HG03159 (cell line): ENCODE results near the gene TM2D3.

Experiments
- ATAC-seq: cut with Tn5 transposase; IDR thresholded peaks from one replicate; pipeline ENCODE4 v1.9.1; 2021; ENCODE audit warnings: mild to moderate bottlenecking, moderate library complexity; ENCODE audit not compliant: unreplicated experiment

Gene TM2D3

DNA sequence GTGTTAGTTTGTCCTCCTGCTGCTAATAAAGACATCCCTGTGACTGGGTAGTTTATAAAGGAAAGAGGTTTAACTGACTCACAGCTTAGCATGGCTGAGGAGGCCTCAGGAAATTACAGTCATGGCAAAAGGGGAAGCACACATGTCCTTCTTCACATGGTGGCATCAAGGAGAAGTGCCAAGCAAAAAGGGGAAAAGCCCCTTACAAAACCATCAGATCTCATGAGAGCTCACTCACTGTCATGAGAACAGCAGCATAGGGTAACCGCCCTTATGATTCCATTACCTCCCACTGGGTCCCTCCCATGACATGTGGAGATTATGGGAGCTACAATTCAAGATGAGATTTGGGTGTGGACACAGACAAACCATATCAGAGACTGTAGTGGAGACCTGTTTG, 27.0 kb downstream of the TM2D3 start:
- ATAC-seq = no peak

- ATAC-seq = no peak
Measured at GRCh38 chr15:101623367-101624304, 28.5 kb downstream of the TM2D3 start.

DNA sequence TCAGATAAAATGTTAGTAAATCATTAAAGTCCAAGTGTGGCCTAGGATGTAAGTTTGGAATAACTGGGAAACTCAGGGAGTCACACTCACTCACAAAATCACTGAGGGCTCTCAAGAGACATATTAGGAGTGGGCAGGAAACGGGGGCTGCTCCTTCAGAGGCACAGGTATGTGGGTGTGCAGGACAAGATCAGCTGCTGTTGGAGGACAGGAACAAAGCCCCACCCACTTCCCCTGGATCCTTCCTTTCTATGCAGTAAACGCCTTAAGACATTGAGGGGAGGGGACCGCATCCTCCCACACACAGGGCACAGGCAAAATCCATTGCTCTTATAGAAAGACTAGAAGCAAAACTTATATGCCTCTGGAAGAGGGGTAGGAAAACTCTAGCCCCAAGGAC, 30.2 kb downstream of the TM2D3 start:
- ATAC-seq = no peak

- ATAC-seq = no peak
Measured at GRCh38 chr15:101620671-101621070, 31.5 kb downstream of the TM2D3 start.

DNA sequence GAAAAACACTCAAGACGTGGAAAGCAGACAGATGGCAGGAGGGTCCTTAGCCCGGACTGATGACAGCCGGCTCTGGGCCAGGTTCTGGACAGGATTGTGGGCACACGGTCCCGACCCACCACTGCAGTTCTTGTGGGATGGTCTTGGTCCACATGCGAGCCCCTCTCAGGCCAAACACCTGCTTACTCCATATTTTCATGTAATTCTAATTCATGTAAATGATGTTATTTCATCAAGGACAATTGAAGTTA, 32.6 kb downstream of the TM2D3 start:
- ATAC-seq = no peak

DNA sequence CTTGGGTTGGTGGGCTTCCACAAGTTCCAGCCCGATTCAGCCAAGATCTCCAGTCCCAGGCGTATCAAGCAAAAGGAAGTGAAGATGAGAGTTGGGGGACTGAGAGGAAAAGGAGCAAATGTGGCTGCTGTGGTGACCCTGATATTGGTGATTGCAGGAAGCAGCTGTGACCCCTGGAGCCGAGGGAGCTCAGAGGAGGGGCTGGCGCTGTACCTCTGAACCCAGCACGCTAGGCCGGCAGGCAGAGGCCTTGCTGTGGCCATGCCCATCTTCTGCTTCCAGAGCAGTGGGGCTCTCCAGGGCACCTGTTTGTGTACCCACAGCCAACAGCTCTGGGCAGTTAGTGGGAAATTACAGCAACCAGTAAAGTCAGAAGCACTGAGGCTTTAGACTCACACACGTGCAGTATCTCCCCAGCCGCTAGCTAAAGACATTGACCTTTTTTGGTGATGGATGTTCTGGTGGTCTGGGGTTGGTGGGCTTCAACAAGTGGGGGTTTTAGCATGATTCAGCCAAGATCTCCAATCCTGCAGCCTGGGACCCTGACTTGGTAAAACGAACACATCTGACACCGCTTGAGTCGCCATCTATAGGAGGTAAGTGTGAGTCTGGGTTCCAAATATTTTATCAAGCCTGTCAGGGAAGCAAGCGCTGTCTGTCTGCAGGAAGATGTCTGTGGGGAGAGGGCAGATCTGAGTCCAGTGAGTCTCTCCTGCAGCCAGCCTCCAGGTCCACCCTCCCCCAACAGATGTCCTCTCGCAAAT, 33.1 kb downstream of the TM2D3 start:
- no peak for ATAC-seq

- no peak for ATAC-seq
Measured at GRCh38 chr15:101618076-101618475, 34.1 kb downstream of the TM2D3 start.

DNA sequence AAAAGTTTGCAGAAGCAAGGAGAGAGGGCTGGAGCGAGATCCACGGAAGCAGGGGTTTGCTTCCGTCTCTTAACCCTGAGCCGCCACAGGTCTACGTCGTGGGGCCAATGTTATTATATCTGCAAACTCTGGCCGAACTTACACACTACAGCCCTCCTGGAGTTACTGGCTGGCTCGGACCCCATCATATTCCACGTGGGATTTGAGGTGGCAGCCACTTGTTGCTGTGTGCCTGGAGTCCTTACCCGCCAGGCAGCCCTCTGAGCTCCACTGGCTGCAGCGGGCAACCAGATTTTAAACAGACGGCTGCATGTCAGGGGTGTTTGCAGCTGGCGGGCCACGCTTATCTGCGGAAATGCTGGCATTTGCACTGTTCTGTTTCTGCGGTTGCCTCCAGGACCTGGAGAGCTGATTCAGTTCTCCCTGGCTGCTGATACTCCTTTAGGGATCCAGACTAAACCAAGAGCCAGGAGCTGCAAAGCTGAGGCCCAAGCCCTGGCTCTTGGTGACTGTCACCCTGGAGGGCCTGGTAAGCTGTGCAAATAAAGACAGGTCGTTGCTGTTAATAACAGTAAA, 34.7 kb downstream of the TM2D3 start:
- no peak for ATAC-seq

DNA sequence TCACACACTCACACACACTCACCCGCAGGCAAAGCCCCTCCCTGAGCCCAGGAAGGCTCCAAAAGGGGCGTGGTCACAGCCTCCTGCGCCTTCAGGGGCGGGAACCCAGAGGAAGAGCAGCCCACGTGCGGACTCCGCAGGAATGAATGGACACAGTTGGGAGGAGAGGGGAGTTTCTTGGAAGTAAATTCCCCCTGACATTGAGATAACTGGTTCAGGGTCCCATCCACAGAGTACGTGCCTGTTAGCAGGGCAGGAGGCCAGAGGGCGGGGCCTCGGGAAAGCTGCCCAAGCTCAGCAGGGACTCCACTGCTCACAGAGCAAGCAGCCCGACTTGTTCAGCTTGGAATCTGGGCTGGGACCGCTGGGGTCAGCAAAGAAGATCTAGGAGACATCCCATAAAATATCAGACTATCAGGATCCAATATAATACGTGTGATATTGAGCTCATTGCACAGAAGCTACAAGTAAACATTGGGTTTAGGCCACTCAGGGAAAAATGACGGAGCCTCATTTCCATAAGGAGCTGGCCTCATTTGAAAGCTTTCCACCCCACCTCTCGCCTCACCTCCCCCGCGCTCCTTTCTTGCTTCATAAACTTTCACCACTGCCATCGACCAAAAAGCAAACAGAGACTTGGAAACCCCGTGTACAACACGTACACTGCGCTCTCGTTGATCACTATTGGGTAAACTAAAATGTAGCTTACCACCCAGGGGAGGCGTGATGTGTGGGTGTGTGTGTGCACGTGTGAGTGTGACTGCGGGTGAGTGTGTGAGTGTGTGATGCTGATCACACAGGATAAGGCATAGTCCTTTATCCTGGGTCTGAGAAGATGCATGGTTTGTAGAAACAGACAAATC, 36.0 kb downstream of the TM2D3 start:
- ATAC-seq = no peak

- ATAC-seq = no peak
Measured at GRCh38 chr15:101615414-101615985, 36.7 kb downstream of the TM2D3 start.

DNA sequence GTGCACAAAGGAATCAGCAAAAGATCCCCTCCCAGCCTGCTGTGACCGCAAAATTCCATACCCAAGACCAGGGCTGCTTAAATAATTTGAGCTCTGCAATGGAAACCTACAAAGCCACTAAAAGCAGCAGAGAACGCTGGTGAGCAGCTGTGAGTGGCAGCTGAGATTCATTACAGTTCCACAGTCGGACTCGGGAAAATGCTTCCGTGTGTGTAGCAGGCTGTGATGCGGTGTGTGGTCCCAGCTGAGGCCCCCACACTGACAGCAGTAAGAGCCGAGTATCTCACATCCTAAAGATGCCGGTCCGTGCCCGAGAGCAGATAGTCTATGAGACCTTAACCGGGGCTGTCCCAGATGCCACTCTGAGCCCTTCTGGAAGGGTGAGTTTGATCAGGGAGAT, 37.4 kb downstream of the TM2D3 start:
- no peak for ATAC-seq

- ATAC-seq = no peak
Measured at GRCh38 chr15:101614001-101614585, 38.1 kb downstream of the TM2D3 start.

DNA sequence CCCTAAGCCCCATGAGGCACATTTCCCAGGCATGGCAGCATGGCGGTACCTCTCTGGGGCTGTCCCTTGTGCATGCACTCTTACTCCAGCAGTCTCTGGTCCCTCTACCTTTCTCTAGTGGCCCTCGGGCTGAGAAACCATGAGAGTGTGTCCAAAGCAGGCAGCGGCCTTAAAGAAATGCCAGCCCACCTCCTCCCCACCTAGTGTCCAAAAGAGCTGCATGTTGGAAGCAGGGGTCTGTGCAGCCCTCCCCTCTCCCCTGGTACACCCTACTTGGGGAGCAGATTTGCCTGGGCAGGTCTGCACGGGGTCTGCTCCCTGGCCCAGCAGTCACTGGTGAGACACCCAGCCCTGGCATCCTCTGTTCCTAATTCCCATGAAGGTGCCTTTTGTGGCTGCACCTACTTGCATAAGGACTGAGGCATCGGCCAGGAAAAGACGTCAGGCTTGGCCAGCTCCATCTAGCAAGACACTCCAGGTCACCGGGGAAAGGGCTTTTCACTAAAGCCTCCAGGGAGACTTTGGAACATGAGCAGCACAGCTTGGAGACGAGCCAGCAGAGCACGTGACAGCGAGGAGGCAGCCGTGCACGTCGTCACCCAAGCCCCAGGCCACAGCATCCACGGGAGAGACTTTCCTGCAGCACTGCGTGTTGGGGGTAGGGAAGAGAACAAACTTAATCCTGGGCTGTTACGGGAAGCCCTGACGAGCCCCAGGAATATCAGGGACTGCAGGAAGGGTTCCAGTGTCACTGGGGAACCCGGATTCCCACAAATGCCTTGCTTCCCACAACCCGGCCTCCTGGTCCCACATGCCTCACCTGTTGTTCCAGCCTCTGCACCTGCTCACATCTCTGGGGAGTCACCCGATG, 38.8 kb downstream of the TM2D3 start:
- ATAC-seq = no peak

DNA sequence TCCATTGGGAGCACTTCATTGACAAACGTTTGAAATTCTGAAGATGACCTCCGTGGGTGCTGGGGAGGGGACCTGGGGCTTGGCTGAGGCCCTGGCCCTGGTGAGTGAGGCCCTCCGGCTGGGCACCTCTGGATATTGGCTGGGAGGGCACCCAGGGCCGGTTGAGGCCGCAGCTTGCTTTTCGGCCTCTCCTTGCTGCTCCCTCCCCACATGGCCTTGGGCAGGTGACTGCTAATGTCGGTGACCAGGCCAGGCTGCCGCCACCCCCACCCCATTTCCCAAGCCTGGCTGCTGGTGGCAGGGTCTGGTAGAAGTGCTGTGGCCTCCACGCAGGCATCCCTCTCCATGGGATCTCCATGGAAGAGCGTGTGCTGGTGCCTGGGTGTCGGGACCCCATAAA, 39.5 kb downstream of the TM2D3 start:
- ATAC-seq = no peak

DNA sequence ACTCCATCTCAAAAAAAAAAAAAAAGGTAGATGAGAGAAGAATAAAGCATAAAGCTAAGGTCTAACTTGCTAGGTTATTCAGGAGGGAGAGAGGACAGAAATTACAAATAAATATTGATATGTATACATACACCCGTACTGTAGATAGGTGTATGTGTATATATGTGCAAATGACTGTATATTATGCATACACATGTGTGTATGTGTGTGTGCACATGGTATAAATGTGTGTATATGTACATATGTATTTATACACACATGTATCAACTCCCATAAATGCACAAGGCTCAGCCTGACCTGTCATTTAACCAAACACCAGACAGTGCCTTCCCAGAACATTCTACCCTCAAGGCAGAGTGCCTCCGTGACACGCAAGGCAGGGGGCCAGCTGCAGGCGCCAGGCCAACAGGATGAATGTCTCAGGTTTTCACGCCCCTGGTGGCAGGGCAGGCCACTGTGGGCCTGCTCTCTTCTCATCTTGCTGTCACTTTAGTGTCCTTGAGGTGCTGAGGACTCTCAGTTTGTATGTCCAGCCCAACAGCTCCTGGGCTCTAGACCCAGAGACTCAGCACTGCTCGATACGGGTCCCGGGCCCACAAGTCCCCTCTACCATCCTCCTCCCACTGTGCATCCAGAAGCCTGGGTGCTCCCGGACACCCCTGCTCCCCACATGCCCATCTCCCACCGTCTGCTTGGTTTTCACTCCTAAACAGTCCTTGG, 40.4 kb downstream of the TM2D3 start:
- ATAC-seq = no peak

DNA sequence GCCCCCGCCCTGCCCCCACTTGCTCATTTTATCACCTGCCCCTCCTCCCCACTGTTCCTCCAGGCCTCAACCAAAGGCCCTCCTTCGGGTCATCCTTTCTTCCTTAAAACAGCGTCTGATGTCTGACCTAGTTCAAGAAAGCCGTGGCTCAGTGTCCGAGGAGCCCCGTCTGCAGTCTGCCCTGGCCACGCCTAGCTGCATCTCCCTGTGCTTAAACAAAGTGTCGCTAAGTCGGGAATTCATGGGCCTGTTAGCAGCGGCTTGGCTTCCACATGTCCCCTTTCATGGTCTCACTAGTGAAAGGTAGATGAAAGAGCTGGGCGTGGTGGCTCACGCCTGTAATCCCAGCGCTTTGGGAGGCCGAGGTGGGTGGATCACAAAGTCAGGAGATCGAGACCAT, 41.2 kb downstream of the TM2D3 start:
- no peak for ATAC-seq

- no peak for ATAC-seq
Measured at GRCh38 chr15:101610611-101611000, 41.6 kb downstream of the TM2D3 start.

DNA sequence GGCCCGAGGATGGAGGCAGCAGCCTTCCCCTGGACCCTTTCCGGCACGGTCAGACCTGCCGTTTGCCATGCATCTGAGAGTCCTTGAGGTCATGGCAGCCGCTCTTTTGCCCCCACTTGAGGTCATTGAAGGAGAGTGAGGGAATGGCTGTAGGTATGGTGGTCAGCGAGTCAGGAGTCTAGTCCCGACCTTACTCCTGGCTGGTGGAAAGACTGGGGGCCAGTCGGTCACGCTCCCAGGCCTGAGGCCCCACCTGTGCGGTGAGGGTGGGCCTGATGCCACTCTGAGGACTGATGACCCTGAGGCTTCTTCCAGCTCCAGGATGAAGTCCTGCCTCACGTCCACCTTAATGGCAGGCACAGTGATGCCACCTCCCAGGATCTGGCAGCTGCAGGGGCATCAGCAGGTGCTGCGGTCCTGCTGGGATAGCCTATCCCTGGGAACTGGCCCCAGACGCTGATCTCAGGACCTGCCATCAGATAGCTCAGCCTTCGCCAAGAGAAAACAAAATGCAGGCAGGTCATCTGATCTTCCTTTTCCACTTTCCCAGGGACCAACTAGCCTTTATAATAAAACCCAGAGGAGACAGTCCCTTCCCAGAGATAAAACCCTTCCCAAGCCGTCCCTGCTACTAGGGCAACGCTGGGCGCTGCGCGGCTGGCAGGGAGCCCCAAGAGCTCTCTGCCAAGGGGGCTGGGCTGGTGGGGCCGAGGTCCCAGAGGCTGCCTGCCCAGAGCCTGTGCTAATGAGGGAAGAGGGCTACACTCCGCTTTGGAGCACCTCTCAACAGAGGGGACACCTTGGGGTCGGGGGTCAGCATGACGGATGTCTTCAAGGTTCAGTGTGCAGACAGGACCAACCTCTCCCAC, 42.2 kb downstream of the TM2D3 start:
- no peak for ATAC-seq
